OCI-LY1 (cell line): ENCODE results near the gene MRPL42.

Source experiments
- H2AFZ ChIP-seq: fragments of 200-600 bp; sonication (generic), shearing (Covaris generic); 2 replicates; pipeline ENCODE4 v1.6.0; 2014; ENCODE audit warnings: antibody characterized with exemption, mild to moderate bottlenecking, low read length
- H3F3A ChIP-seq: fragments of 200-600 bp; sonication (generic), shearing (Covaris generic); 2 replicates; pipeline ENCODE4 v1.6.0; 2014; ENCODE audit warnings: mild to moderate bottlenecking, antibody characterized with exemption, low read length, moderate library complexity; ENCODE audit not compliant: insufficient read depth
- H3K27ac ChIP-seq: fragments of 200-600 bp; sonication (generic); 2 replicates; pipeline ENCODE4 v1.5.1; 2014; ENCODE audit warnings: low read length, mixed run types, mild to moderate bottlenecking, low read depth; ENCODE audit not compliant: poor library complexity, severe bottlenecking
- H3K27me3 ChIP-seq: fragments of 200-600 bp; sonication (generic); 2 replicates; pipeline ENCODE4 v1.6.0; 2014; ENCODE audit warnings: antibody characterized with exemption, mild to moderate bottlenecking, low read length, moderate library complexity; ENCODE audit not compliant: insufficient read depth
- H3K36me3 ChIP-seq: fragments of 200-600 bp; sonication (generic); 2 replicates; pipeline ENCODE4 v1.6.1; 2014; ENCODE audit warnings: mild to moderate bottlenecking, antibody characterized with exemption, low read length, moderate library complexity, mixed read lengths; ENCODE audit not compliant: insufficient read depth
- H3K4me1 ChIP-seq: fragments of 200-600 bp; sonication (generic); 2 replicates; pipeline ENCODE4 v1.5.1; 2014; ENCODE audit warnings: mild to moderate bottlenecking, low read length, moderate library complexity; ENCODE audit not compliant: insufficient read depth, severe bottlenecking
- H3K4me2 ChIP-seq: fragments of 200-600 bp; sonication (generic), shearing (Covaris generic); 2 replicates; pipeline ENCODE4 v1.6.1; 2014; ENCODE audit warnings: low read length
- H3K4me3 ChIP-seq: fragments of 200-600 bp; sonication (generic); 2 replicates; pipeline ENCODE4 v1.5.1; 2014; ENCODE audit warnings: low read length, low read depth, mild to moderate bottlenecking, mixed read lengths; ENCODE audit not compliant: poor library complexity, severe bottlenecking
- H3K79me2 ChIP-seq: fragments of 200-600 bp; shearing (Covaris generic); 2 replicates; pipeline ENCODE4 v1.6.1; 2016; ENCODE audit warnings: mixed run types, low read length, mixed read lengths; ENCODE audit not compliant: insufficient read depth
- H3K9ac ChIP-seq: fragments of 200-600 bp; sonication (generic), shearing (Covaris generic); 2 replicates; pipeline ENCODE4 v1.6.1; 2014; ENCODE audit warnings: mild to moderate bottlenecking, low read length, mixed read lengths
- H3K9me2 ChIP-seq: fragments of 200-600 bp; sonication (generic), shearing (Covaris generic); 2 replicates; pipeline ENCODE4 v1.6.1; 2014; ENCODE audit warnings: low read depth, mild to moderate bottlenecking, low read length, mixed read lengths
- H3K9me3 ChIP-seq: fragments of 200-600 bp; shearing (Covaris generic); 2 replicates; pipeline ENCODE4 v1.6.1; 2014; ENCODE audit warnings: low read length, mixed read lengths
- H4K20me1 ChIP-seq: fragments of 200-600 bp; sonication (generic), shearing (Covaris generic); 2 replicates; pipeline ENCODE4 v1.6.0; 2016; ENCODE audit warnings: mild to moderate bottlenecking, low read length; ENCODE audit not compliant: insufficient read depth
- EZH2 ChIP-seq: fragments of 200-600 bp; sonication (generic), shearing (Covaris generic); IDR thresholded peaks from 2 replicates; pipeline ENCODE4 v1.8.0; 2017; ENCODE audit warnings: borderline replicate concordance, mixed run types, mild to moderate bottlenecking, antibody characterized with exemption, low read length, moderate library complexity, mixed read lengths
- TF ChIP-seq, protein P1 (sequence below): fragments of 200-600 bp; sonication (generic), shearing (Covaris generic); IDR thresholded peaks from 2 replicates; pipeline ENCODE4 v1.5.1; 2017; ENCODE audit warnings: mild to moderate bottlenecking, antibody characterized with exemption, low read length, moderate library complexity, mixed read lengths

The MRPL42 gene

DNA sequence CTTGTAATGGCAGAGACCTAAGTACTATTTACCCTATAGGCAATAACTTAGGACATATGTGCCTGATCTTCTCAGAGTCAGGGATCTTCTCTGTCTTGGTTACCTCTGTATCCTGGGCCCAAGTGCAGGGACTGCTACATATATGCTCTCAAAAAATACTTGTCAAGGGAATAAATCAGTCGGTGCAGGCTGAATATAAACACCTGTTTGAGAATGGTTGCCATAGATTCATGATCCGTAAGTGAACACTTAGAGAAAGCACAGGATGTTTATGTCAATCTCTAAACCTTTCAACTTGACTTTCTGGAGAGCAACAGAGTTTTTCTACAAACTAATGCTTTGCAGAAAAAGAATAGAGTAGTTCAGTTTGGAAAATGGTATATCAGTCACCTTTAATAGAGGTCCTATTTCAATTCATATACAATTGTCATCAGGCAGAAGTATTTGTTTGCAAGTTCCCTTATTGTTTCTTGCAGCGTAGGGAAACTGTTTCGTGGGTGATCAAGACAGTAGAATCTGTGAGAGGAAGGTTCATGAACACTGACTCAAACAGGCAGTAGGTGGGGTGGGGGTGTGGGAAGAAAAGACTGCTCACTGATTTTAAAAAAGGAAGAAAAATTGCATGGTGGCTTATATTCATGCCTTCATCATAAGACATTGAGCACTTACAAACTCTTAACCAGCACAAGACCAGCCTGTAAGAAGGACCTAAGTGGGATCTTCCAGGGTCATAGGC is 19.6 kb upstream of the MRPL42 start:
- Histone ChIP-seq H3K36me3 (no peaks in the 10 kb centered on the region), H4K20me1 (no peaks in the 10 kb centered on the region), H3K27ac (no peak overlapping the region), H3K4me1 (peaks cover 11% of the 10 kb centered on the region), H3K4me2 (no peak overlapping the region), H3K9me3 (no peaks in the 10 kb centered on the region), H3K9ac (no peak overlapping the region), H3K27me3 (no peaks in the 10 kb centered on the region), H3K79me2 (no peaks in the 10 kb centered on the region), H2AFZ (no peak overlapping the region), H3K4me3 (no peak overlapping the region), H3K9me2 (no peaks in the 10 kb centered on the region), H3F3A (no peaks in the 10 kb centered on the region)
- TF ChIP-seq EZH2: no peak
- TF ChIP-seq, protein P1, sequence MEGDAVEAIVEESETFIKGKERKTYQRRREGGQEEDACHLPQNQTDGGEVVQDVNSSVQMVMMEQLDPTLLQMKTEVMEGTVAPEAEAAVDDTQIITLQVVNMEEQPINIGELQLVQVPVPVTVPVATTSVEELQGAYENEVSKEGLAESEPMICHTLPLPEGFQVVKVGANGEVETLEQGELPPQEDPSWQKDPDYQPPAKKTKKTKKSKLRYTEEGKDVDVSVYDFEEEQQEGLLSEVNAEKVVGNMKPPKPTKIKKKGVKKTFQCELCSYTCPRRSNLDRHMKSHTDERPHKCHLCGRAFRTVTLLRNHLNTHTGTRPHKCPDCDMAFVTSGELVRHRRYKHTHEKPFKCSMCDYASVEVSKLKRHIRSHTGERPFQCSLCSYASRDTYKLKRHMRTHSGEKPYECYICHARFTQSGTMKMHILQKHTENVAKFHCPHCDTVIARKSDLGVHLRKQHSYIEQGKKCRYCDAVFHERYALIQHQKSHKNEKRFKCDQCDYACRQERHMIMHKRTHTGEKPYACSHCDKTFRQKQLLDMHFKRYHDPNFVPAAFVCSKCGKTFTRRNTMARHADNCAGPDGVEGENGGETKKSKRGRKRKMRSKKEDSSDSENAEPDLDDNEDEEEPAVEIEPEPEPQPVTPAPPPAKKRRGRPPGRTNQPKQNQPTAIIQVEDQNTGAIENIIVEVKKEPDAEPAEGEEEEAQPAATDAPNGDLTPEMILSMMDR: no peak

DNA sequence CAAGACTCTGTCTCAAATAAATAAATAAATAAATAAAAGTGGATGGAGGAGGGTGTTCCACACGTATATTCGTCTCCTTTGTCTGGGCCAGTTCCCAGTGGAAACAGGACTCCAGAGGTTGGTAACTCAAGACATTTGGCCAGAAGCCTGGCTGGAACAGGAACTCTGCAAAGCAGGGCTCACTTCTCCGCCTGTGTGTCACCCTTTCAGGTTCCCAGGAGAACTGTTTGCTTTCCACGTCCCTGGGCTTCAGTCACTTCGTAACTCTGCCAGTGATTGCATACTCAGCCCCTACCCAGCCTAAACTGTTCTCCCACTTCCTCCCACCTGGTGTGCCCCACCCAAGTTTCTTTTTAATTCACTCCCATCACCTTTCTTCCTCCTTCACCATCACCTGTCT is 18.5 kb upstream of the MRPL42 start:
- Histone ChIP-seq H4K20me1 (no peaks in the 10 kb centered on the region), H3K27me3 (no peaks in the 10 kb centered on the region), H3K9me2 (no peaks in the 10 kb centered on the region), H3K4me2 (no peak overlapping the region), H2AFZ (no peak overlapping the region), H3K36me3 (no peaks in the 10 kb centered on the region), H3K79me2 (no peaks in the 10 kb centered on the region), H3K4me1 (peaks cover 3% of the 10 kb centered on the region), H3K9me3 (no peaks in the 10 kb centered on the region), H3K4me3 (no peak overlapping the region), H3K9ac (no peak overlapping the region), H3K27ac (no peak overlapping the region), H3F3A (no peaks in the 10 kb centered on the region)
- TF ChIP-seq EZH2: no peak
- TF ChIP-seq, protein P1: no peak

- Histone ChIP-seq H3K9me2 (no peaks in the 10 kb centered on the region), H3K9me3 (no peaks in the 10 kb centered on the region), H3K4me3 (no peak overlapping the region), H3K4me2 (no peak overlapping the region), H3F3A (no peaks in the 10 kb centered on the region), H3K36me3 (no peaks in the 10 kb centered on the region), H3K79me2 (no peaks in the 10 kb centered on the region), H3K27ac (no peak overlapping the region), H4K20me1 (no peaks in the 10 kb centered on the region), H2AFZ (no peak overlapping the region), H3K4me1 (peaks cover 3% of the 10 kb centered on the region), H3K9ac (no peak overlapping the region), H3K27me3 (no peaks in the 10 kb centered on the region)
- TF ChIP-seq, protein P1: no peak
- TF ChIP-seq EZH2: no peak
Observed at GRCh38 chr12:93449277-93449676, 18.0 kb upstream of the MRPL42 start.
